ENCODE results near the gene OR52B6. TPM values are rescaled to one million over a fixed set of nuclear protein-coding genes. Genes with fewer than 3 reads are reported as not detected.

OR52B6 gene
- total and polyA plus RNA-seq, 4 donors = not detected

DNA sequence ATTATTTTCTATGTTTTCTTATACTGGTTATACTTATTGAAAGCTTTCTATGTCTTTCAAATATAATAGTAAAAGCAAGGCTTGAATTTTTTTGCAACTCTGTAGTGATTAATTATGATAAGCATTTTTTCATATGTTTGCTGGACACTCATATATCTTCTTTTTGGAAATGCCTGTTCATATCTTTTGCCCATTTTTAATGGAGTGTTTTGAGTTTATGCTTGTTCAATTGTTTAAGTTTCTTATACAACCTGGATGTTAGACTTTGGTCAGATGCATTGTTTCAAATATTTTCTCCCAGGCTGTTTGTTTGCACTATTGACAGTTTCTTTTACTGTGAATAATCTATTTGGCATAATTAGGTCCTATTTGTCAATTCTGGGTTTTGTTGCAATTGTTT, 44.2 kb upstream of the OR52B6 start:
- Histone ChIP-seq H3K9me3 (ENCODE audit: control insufficient read depth in 4 of 4, low read length in 3 of 4) (no peaks in the 10 kb centered on the region), H3K36me3 (ENCODE audit: control insufficient read depth in 4 of 4, insufficient read depth in 3 of 4, low read depth in 1 of 4, low read length in 3 of 4) (no peaks in the 10 kb centered on the region), H3K27me3 (ENCODE audit: control insufficient read depth in 4 of 4, insufficient read depth in 4 of 4, low read length in 3 of 4) (no peaks in the 10 kb centered on the region), H3K27ac (ENCODE audit: low read depth in 1 of 2, low read length in 2 of 2) (no peak overlapping the region), H3K9ac (ENCODE audit: low read depth in 1 of 2, low read length in 2 of 2) (no peak overlapping the region), H3K4me1 (ENCODE audit: control insufficient read depth in 4 of 4, insufficient read depth in 4 of 4, low read length in 3 of 4) (no peaks in the 10 kb centered on the region), H3K4me3 (ENCODE audit: low read depth in 1 of 3, low read length in 3 of 3) (no peak overlapping the region)
- DNase-seq (ENCODE audit: low spot score) = no peak
- TF ChIP-seq HNF4G (IDR thresholded peaks at IDR 0.05) (no peak), RXRA (IDR thresholded peaks at IDR 0.05) (no peak), NR2F2 (IDR thresholded peaks at IDR 0.05) (no peak), RAD21 (IDR thresholded peaks at IDR 0.05) (no peak), EGR1 (IDR thresholded peaks at IDR 0.05; ENCODE audit: low read depth in 2 of 2) (no peak), GABPA (IDR thresholded peaks at IDR 0.05 in 1 of 2, conservative IDR thresholded peaks at IDR 0.05 in 1 of 2) (no peak), JUND (IDR thresholded peaks at IDR 0.05) (no peak), FOXA1 (IDR thresholded peaks at IDR 0.05) (no peak), FOXA2 (IDR thresholded peaks at IDR 0.05) (no peak), SP1 (IDR thresholded peaks at IDR 0.05) (no peak), YY1 (IDR thresholded peaks at IDR 0.05) (no peak), TAF1 (conservative IDR thresholded peaks at IDR 0.05) (no peak)
- TF ChIP-seq, protein P1, sequence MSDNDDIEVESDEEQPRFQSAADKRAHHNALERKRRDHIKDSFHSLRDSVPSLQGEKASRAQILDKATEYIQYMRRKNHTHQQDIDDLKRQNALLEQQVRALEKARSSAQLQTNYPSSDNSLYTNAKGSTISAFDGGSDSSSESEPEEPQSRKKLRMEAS (IDR thresholded peaks at IDR 0.05) = no peak
- TF ChIP-seq, protein P2, sequence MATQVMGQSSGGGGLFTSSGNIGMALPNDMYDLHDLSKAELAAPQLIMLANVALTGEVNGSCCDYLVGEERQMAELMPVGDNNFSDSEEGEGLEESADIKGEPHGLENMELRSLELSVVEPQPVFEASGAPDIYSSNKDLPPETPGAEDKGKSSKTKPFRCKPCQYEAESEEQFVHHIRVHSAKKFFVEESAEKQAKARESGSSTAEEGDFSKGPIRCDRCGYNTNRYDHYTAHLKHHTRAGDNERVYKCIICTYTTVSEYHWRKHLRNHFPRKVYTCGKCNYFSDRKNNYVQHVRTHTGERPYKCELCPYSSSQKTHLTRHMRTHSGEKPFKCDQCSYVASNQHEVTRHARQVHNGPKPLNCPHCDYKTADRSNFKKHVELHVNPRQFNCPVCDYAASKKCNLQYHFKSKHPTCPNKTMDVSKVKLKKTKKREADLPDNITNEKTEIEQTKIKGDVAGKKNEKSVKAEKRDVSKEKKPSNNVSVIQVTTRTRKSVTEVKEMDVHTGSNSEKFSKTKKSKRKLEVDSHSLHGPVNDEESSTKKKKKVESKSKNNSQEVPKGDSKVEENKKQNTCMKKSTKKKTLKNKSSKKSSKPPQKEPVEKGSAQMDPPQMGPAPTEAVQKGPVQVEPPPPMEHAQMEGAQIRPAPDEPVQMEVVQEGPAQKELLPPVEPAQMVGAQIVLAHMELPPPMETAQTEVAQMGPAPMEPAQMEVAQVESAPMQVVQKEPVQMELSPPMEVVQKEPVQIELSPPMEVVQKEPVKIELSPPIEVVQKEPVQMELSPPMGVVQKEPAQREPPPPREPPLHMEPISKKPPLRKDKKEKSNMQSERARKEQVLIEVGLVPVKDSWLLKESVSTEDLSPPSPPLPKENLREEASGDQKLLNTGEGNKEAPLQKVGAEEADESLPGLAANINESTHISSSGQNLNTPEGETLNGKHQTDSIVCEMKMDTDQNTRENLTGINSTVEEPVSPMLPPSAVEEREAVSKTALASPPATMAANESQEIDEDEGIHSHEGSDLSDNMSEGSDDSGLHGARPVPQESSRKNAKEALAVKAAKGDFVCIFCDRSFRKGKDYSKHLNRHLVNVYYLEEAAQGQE (IDR thresholded peaks at IDR 0.05) = no peak
- TF ChIP-seq, protein P3, sequence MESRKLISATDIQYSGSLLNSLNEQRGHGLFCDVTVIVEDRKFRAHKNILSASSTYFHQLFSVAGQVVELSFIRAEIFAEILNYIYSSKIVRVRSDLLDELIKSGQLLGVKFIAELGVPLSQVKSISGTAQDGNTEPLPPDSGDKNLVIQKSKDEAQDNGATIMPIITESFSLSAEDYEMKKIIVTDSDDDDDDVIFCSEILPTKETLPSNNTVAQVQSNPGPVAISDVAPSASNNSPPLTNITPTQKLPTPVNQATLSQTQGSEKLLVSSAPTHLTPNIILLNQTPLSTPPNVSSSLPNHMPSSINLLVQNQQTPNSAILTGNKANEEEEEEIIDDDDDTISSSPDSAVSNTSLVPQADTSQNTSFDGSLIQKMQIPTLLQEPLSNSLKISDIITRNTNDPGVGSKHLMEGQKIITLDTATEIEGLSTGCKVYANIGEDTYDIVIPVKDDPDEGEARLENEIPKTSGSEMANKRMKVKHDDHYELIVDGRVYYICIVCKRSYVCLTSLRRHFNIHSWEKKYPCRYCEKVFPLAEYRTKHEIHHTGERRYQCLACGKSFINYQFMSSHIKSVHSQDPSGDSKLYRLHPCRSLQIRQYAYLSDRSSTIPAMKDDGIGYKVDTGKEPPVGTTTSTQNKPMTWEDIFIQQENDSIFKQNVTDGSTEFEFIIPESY (IDR thresholded peaks at IDR 0.05) = no peak
- TF ChIP-seq, protein P4, sequence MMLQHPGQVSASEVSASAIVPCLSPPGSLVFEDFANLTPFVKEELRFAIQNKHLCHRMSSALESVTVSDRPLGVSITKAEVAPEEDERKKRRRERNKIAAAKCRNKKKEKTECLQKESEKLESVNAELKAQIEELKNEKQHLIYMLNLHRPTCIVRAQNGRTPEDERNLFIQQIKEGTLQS (IDR thresholded peaks at IDR 0.05) = no peak
- TF ChIP-seq, protein P5, sequence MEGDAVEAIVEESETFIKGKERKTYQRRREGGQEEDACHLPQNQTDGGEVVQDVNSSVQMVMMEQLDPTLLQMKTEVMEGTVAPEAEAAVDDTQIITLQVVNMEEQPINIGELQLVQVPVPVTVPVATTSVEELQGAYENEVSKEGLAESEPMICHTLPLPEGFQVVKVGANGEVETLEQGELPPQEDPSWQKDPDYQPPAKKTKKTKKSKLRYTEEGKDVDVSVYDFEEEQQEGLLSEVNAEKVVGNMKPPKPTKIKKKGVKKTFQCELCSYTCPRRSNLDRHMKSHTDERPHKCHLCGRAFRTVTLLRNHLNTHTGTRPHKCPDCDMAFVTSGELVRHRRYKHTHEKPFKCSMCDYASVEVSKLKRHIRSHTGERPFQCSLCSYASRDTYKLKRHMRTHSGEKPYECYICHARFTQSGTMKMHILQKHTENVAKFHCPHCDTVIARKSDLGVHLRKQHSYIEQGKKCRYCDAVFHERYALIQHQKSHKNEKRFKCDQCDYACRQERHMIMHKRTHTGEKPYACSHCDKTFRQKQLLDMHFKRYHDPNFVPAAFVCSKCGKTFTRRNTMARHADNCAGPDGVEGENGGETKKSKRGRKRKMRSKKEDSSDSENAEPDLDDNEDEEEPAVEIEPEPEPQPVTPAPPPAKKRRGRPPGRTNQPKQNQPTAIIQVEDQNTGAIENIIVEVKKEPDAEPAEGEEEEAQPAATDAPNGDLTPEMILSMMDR (IDR thresholded peaks at IDR 0.05; ENCODE audit: low read depth, low read length, missing input control) = no peak

DNA sequence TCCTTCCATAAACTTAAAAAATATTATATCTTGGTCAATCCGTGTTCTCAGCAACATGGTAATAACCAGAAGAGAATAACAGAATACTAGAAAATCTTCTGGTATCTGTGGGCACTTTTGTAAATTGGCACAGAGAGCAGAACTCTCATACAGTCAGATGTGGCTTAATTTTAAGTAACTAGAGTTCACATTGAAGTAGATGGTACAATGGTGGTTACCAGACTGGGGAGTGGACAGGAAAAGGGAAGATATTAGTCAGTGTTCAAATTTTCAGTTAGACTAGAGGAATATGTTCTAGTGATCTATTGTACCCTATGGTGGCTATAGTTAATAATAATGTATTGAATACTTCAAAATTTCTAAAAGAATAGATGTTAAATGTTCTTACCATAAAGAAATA, 39.2 kb upstream of the OR52B6 start:
- Histone ChIP-seq H3K27me3 (ENCODE audit: control insufficient read depth in 4 of 4, insufficient read depth in 4 of 4, low read length in 3 of 4) (no peaks in the 10 kb centered on the region), H3K4me3 (ENCODE audit: low read depth in 1 of 3, low read length in 3 of 3) (no peak overlapping the region), H3K9me3 (ENCODE audit: control insufficient read depth in 4 of 4, low read length in 3 of 4) (no peaks in the 10 kb centered on the region), H3K4me1 (ENCODE audit: control insufficient read depth in 4 of 4, insufficient read depth in 4 of 4, low read length in 3 of 4) (no peaks in the 10 kb centered on the region), H3K36me3 (ENCODE audit: control insufficient read depth in 4 of 4, insufficient read depth in 3 of 4, low read depth in 1 of 4, low read length in 3 of 4) (no peaks in the 10 kb centered on the region), H3K9ac (ENCODE audit: low read depth in 1 of 2, low read length in 2 of 2) (no peak overlapping the region), H3K27ac (ENCODE audit: low read depth in 1 of 2, low read length in 2 of 2) (no peak overlapping the region)
- TF ChIP-seq, protein P1 (IDR thresholded peaks at IDR 0.05) = no peak
- TF ChIP-seq GABPA (IDR thresholded peaks at IDR 0.05 in 1 of 2, conservative IDR thresholded peaks at IDR 0.05 in 1 of 2) (no peak), YY1 (IDR thresholded peaks at IDR 0.05) (no peak)
- no peak for DNase-seq (ENCODE audit: low spot score)
- WGBS = 30% methylated on average over 1 of the region's 1 CpG

Measured in liver (tissue), 9 donors.